ELR (cell line): Measurements from ENCODE around the gene PARK7.
"Not testable (repeated sequence)": the region's sequence is repeated elsewhere in the genome, so short reads cannot be mapped to it uniquely, and the experiment has no call there.

ENCODE experiments used
- DNase-seq: peaks from one replicate; pipeline ENCODE4 v3.0.0-alpha.2; 2015; ENCODE audit warnings: low read depth

Gene PARK7

DNA sequence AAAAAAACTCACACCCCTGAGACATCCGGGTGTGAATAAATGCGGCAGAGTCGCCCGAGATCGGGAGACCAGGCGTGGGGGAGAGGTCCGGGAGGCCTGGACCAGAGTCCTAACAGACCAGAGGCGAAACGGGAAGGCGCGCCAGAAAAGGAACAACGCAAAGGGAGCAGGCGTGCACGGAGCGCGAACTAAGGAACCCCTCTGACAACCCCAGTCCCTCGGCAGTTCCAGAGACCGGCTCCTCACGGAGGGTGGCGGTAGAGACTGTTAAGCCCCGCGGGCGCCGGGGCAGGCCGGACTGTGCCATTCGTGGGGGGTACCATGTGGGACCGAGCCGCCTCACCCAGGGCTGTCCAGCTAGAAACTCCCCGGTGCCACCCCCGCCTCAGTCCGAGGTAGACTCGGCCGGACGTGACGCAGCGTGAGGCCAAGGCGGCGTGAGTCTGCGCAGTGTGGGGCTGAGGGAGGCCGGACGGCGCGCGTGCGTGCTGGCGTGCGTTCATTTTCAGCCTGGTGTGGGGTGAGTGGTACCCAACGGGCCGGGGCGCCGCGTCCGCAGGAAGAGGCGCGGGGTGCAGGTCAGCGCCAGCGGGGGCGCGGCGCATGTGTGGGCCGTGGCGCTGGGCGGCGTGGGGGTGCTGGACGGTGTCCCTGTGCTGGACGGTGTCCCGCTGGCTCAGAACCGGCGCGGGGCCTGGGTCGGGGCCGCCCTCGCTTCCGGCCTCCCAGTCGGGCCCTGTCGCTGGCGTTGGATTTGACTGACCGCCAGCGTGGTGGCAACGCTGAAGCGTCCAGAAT lies at the start of gene PARK7:
Gene PARK7 (plus strand): TSS at position 496 of the 798 bp plus-strand sequence. CDS start 1,075 bp downstream, outside the sequence.
- peak; percentile 98 for DNase-seq

DNA sequence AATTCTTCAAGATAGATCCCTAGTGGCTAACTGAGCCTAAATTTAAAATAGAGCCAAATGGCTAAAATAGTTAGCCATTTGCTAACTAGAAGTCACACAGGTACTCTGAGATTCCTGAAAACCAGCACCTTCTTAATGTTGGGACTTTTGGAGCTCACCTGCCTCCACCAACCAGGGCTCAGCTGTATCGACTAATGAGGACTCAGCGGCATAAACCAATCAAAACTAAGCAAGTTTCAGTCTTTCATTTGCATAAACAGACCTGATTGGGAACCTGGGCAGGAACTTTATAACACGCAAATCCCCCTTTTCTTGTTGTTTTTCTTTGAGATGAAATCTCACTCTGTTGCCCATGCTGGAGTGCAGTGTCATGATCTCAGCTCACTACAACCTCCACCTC lies 49.4 kb upstream of the PARK7 start:
- no peak for DNase-seq

DNA sequence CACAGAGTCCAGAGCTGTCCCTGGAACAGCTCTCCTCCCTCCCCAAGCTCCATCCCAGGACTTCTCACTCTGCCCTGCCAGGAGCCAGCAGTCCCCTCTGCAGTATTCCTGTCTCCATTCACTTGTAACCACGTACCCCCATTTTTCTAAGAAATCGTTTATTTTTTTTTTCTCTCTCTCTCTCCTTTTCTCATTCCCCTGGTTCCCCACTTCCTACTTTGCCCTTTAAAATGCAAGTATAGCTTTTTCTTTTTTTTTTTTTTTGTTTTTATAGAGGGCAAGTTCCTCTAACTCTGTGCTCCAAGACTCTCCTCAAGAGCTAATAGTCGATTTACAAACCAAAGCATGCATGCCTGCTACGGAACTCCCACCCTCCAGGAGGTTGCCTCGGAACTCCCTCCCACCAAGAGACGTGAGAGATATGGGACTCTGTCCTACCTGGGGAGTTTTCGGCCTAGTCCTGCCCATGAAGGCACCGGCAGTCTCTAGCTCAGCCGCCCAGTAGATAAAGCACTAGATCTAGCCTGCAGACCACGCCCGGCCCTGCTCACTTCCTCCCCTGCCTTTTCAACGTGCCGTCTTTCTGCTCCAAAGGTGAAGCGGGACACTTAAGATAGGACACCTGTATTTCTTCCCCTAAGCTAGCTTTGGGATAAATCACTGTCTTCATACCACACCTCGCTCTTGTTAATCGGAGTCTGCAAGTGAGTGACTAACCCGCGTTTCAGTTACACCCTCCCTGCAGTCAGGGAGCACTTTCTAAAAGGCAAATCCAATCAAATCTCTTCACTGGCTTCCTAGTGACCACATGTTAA lies 48.6 kb upstream of the PARK7 start:
- DNase-seq = no peak

DNA sequence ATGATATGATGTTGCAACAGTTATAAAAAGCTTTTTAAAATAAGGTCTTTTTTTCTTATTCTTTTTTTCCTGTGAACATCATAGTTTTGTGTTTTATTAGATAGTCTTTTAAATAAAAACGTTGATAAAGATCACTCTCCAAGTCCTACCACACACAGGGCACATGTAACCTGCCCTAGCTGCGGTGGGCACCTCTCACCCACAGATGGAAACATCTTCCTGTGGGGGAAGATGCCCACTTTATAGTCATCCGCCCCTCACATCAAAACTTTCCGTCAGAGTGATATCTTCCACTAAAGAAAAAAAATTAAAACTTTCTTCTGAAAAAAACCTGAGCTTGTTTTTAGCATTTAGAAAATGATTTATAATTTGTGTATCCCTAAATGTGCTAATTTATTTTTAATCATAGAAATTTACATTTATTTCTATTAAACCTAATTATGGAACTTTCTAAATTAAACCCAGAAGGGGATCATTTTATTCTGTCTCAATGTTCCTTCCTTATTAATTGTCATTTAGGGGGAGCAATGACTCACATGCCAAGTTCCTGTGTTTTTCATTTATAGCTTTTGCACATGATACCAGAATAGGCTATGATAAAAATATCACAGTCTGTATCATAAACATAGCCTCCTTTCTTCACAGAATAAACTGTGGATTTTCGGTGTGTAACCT lies 45.5 kb upstream of the PARK7 start:
- DNase-seq = no peak

DNA sequence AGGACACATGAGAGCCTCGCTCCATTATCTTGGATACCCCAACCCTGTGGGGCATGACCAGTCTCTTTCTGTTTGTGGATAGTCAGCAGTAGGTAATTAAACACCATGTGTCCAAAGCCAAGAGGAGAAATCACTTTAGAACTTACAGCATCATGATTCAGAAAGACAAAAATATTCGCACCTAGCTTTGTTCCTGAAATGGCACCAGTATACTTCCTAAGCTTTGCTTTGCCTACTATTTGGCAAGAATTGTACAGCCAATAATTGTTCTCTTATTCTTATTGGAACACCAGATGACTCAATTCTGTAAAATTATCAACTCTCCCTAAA lies 45.0 kb upstream of the PARK7 start:
- DNase-seq = no peak

DNA sequence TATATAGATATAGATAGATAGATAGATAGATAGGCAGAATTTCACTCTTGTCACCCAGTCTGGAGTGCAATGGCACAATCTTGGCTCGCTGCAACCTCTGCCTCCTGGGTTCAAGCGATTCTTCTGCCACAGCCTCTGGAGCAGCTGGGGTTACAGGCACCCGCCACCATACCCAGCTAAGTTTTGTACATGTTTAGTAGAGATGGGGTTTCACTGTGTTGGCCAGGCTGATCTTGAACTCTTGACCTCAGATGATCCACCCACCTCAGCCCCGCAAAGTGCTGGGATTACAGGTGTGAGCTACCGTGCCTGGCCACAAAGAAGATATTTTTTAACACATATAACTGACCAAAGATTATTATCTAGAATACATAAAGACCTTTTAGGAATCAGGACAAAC lies 43.5 kb upstream of the PARK7 start:
- not testable (repeated sequence) for DNase-seq

DNA sequence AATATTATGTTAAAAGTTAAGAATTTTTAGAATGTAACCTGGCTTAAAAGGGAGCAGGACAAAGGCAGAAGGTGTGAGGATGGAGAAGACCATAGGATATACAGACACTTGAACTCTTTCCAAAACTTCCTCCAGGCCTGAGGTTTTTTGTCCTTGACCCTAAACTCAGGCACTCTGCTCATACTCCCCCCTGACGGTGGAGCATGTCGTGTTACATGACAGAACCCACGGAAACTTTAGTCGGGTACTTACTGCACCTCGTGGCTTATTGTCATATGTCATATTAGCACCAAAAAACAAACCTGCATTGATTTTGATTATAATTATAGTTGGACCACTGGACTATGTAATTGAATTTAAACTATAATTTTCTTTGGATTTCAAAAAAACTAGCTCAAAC lies 41.6 kb upstream of the PARK7 start:
- DNase-seq = no peak

DNA sequence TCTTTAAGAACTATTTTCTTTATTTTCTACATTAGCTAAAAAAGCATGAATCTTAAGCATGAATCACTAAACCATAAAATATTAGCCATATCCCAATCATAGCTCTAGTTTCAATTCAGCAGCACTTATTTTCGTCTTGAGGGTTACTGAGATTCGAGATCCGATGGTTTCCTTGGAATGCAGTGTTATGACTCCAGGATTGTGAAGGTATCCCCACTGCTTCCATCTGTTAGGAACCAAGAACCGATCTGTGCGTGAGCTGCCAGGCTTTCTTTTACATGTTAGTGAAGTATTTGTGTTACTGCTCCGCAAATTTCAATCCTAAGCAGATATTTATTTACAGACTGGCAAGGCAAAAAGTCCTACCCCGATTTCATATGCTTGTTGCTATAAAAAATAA lies 39.7 kb upstream of the PARK7 start:
- DNase-seq = peak; percentile 10

DNA sequence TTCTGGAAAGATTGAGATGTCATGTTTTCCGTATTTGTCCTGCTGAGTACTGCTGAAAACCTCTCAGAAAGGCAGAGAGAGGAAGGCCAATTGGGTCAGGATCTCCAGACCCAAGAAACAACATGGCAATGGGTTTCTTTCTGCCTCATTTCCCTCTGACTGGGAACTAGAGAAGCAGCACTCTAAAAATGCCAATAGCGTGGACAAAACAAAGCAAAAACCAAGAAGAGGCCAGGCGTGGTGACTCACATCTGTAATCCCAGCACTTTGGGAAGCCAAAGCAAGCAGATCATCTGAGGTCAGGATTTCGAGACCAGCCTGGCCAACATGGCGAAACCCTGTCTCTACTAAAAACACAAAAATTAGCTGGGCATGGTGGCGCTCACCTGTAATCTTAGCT lies 39.2 kb upstream of the PARK7 start:
- DNase-seq = peak; percentile 36

DNA sequence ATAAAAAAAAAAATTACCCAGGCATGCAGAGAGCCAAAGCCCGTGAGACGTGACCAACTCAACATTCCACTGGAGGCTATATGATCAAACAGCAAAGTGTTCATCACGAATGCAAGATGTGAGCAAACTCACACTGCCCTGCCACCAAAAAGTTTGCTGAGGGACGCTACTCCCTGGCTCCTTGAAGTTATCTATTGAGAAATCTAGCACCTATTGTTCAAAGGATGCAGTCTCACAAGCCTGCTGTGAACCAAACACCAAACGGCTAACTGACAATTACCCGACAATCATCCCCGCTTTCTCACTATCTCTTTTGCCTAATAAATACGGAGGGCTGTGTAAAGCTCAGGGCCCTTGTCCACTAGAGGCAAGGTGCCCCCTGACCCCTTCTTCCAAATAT lies 34.5 kb upstream of the PARK7 start:
- DNase-seq = not testable (repeated sequence)

DNA sequence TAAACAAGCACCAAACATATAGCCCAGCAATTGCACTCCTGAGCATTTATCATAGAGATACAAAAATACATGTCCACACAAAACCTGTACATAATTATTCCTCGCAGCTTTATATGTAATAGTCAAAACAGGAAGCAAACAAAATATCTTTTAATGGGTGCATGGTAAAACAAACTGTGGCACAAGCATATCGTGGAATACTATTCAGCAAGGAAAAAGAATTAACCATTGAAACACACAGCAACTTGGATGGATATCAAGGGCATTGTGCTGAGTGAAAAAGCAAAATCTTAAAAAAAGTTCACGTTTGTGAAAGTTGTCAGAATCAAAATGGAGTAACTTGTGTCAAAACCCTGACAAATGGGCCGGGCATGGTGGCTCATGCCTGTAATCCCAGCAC lies 33.3 kb upstream of the PARK7 start:
- DNase-seq = no peak

DNA sequence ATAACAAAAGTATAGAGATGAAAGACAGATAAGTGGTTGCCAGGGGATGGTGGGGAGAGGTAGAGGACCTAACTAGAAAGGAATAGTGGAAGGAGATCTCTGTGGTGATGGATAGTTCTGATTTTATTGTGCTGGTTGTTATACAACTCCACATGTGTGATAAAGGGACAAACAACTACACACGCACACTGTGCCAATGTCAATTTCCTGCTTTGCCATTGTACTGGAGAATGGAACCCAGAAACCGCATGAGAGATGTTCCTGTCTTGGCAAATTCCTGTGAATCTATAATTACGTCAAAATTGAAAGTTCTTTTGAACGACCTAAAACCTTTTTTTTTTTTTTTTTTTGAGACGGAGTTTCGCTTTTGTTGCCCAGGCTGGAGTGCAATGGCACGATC lies 31.9 kb upstream of the PARK7 start:
- no peak for DNase-seq

DNA sequence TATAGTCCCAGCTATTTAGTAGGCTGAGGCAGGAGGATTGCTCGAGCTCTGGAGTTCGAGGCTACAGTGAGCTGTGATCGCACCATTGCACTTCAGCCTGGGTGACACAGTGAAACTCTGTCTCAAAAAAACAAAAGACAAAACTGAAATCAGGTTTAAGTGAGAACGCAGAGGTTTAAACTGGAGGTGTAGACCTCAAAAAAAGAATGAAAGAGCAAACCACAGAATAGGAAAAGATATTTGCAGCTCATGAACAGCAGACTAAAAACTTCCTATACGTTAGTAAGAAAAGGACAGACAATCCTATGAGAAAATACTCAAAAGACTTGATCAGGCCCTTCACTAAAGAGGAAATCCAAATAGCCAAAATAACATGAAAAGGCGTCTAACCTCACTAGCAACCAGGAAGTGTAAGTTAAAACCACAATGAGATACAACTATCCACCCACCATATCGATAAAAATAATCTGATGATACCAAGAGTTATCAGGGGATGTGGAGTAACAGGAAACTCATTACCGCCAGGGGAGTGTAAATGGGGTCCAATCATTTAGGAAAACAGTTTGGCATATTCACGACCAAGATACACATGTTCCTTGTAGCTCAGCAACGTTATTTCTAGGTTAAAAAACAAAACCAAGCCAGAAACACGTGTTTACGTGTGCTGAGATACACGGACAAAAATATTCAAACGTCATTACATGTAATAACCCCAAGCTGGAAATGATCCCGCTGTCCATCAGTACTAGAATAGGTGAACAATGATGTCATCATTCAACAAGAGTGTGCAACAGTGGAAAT lies 30.7 kb upstream of the PARK7 start:
- no peak for DNase-seq

DNA sequence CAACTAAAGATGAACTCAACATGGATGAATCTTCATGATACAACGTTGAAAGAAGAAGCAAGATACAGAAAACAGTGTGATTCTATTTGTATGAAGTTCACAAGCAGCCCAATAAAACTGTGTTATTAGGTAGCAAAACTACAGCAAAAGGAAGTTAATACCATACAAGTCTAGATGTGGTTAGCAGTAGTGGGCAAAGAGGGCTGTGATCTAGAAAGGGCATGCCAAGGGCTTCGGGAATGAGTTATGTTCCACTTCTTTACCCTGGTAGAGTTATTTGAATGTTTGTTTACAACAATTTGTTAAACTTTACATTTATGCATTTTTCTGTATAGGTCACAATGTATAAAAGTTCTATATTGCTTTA lies 30.1 kb upstream of the PARK7 start:
- no peak for DNase-seq

DNA sequence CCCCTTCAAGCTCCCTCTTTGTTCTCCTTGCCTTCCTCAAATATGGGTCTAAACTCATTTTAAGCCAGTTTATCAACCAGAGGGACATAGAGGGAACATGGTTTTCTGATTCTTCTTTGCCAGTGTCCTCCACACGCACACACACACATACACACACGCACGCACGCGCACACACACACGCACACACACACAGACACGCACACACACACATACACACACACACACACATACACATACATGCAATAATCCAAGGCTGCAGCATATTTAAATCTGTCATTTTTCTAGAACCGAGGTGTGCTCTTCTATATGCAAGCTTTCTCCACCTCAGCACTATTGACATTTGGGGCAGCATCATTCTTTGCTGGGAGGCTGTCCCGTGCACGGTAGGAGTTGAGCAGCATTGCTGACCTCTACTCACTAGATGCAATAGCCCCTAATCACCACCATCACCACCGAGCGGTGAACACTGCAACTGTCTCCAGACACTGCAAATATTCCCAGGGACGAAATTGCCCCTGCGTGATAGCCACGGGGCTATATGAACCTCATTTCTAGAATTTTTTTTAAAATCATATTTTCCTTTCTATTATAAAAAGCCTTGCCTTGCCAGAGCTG lies 28.9 kb upstream of the PARK7 start:
- DNase-seq = no peak

DNA sequence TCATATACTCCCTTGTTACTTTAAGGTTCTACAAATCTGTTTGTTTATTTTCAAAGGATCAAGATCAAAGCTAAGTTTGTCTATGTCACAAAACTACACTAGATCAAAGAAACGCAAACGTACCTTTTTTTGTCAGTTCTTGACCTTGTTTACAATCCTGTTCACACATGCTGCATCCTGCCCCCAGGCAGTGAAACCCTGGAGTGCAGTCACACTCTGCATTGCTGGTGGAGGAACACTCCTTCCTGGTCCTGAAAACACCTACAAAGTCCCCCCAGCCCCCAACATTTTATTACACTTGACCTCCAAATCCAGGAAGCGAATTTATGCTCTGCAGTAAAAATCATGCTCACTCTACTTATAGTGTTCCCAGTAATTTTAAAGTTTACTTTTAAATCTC lies 23.4 kb upstream of the PARK7 start:
- no peak for DNase-seq

DNA sequence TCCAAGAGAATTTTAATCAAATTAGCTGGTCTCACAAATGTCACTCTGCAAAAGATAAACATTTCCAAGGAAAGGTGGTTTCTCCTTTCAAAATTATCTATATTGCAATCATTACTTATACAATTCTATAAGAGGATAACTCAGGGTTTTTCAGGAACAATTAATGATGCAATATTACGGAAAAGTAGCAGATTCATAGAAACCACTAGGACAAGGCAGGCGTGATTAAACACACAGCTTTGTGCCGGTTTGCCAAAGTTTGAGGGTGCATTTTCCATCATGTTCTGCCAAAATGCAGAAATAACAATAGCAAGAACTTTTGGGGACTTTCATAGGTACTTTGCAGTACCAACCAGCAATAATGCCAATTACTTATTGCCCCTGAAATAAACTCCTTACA lies 21.5 kb upstream of the PARK7 start:
- DNase-seq = no peak

DNA sequence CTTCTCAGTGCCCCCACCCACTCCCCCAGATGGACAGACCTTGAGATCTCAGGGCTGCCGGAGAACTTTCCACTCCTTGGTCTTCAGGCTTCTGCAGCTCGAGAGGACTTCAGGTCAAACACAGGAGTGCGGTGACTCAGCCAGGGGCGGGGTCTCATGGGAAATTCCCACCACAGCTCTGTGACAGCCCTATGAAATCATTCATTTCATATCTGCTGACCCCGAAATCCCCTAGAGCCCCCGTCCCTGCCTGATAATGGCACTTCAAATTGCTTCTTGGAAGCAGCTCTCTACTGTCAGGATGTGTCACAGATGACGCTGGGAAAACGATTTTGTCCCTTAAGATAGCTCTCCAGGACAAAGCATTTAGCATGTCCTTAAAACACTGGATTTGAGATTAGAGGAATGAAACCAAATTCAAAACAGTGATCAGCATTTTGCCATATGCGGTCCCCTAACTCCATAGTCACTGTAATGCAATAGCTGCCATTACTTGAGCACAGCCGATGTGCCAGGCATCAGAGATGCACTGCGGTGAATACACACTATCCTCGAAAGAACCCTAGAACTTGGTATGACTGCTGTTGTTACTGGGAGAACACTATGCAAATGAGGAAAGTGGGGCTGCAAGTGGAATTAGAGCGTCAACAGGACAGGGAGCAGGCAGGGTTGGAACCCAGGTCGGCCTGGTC lies 20.6 kb upstream of the PARK7 start, which contains the start of gene TNFRSF9:
Gene TNFRSF9 (minus strand): TSS at position 95 of the 692 bp plus-strand sequence. CDS start 845 bp downstream, outside the sequence.
- DNase-seq = peak; percentile 73

DNA sequence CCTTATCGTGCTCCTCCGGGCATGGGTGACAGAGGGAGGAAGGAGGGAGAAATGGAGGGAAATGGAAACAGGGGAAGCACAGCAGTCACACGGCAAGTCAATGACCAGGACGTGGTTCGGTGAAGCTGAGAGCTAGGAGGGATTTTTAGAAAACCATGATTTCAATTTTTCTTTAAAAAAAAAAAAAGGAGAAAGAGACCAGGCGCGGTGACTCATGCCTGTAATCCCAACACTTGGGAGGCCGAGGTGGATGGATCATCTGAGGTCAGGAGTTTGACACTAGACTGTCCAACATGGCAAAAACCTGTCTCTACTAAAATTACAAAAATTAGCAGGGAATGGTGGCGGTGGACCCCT lies 20.1 kb upstream of the PARK7 start:
- DNase-seq = peak; percentile 70

DNA sequence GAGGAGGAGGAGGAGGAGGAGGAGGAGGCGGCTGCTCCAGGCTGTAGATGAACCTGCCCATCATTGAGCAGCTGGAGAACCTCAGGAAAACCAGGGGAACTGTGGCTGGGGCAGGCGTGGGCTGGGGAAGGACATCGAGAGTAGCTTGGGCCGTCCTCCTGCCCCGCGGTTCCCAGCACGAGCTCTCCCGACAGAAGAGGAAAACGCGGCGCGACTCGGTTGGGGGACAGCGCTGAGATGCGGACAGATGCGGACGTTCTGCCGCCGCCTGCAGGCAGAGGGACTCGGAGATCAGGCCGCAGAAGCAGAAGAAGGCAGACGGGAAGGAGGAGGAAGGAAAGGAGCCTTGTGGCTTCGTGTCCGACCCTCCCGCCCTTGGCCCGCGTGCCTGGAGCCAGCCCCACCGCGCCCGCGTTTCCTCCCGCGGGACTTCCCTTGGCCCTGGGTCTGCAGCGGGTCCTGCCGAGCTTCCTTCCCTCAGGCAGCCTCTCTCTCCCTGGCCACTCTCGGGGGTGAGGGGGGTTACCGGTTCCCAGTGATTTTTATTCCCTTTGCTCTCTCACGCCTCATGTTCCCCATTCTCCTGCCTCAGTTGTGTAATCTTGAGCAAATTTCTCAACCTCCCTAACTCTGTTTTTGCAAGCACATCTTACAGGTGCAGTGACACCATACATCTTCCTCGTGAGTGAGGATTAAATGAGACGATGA lies 19.1 kb upstream of the PARK7 start:
- DNase-seq = peak; percentile 18
